CD4-positive, alpha-beta T cell treated with Interleukin-2 at 100 ng/mL for 4 hours (primary cell): Measurements from ENCODE around the gene PICK1.

Experiments
- DNase-seq: peaks from one replicate; pipeline ENCODE4 v3.0.0-alpha.2; 2020; ENCODE audit warnings: low spot score

The PICK1 gene

GRCh38 chr22:38056969-38057891, at the start of gene PICK1:
Gene PICK1, plus strand, starts transcription at chr22:38057404. Its CDS starts 406 bp downstream, at chr22:38057810.
- DNase-seq = peak; percentile 75

- DNase-seq = no peak
Observed at GRCh38 chr22:38009000-38009806, 48.0 kb upstream of the PICK1 start.

GRCh38 chr22:38012604-38013072, 44.6 kb upstream of the PICK1 start:
- no peak for DNase-seq

GRCh38 chr22:38014083-38014482, 43.1 kb upstream of the PICK1 start:
- no peak for DNase-seq

- no peak for DNase-seq
Observed at GRCh38 chr22:38016182-38017151, 40.7 kb upstream of the PICK1 start.

GRCh38 chr22:38017272-38017920, 39.8 kb upstream of the PICK1 start:
- no peak for DNase-seq

- DNase-seq = no peak
Observed at GRCh38 chr22:38017939-38018885, 39.0 kb upstream of the PICK1 start.

GRCh38 chr22:38018938-38019827, 38.0 kb upstream of the PICK1 start:
- no peak for DNase-seq

GRCh38 chr22:38021206-38021605, 36.0 kb upstream of the PICK1 start:
- DNase-seq = no peak

- no peak for DNase-seq
Observed at GRCh38 chr22:38023045-38023444, 34.2 kb upstream of the PICK1 start.

- DNase-seq = no peak
Observed at GRCh38 chr22:38025514-38025913, 31.7 kb upstream of the PICK1 start.

- DNase-seq = no peak
Observed at GRCh38 chr22:38026130-38027111, 30.8 kb upstream of the PICK1 start.

- DNase-seq = no peak
Observed at GRCh38 chr22:38027487-38027886, 29.7 kb upstream of the PICK1 start.

- DNase-seq = no peak
Observed at GRCh38 chr22:38028344-38029130, 28.7 kb upstream of the PICK1 start.

- DNase-seq = no peak
Observed at GRCh38 chr22:38029370-38029769, 27.8 kb upstream of the PICK1 start.

GRCh38 chr22:38029901-38030300, 27.3 kb upstream of the PICK1 start:
- DNase-seq = no peak
